ENCODE measurements around the gene VKORC1L1. TPM values are rescaled to one million over a fixed set of nuclear protein-coding genes. Genes with fewer than 3 reads are reported as not detected.

VKORC1L1 gene
- total and polyA plus RNA-seq, 10 of the 15 experiments (the other 5 are each of a cell fraction or from before 2014, with no cell fraction given), result 3.3 to 18.8 (median 12.5) TPM

DNA sequence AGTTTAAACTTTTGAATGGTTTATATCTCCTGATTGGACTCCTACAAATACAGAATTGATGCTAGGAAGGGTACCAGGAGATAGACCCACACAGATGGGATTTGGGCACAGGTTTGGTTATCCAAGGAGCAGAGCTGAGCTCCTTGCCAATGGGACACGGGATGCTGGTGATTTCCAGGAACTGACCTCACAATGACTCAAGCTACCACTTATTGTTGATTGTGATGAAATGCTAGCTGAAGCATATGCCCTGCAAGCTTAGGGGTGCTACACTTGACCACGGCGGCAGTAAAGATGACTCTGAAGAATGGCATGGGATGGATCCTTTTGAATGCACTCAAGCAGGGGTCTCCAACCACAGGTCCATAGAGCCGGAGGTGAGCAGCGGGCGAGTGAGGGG, 45.5 kb upstream of the VKORC1L1 start (continued):
- TF ChIP-seq CUX1 (IDR thresholded peaks at IDR 0.05; ENCODE audit: insufficient replicate concordance, low read depth, low read length), result no peak
- no peak for TF ChIP-seq ETV6 (conservative IDR thresholded peaks at IDR 0.05 in 1 of 2, IDR thresholded peaks at IDR 0.05 in 1 of 2; ENCODE audit: borderline replicate concordance in 1 of 2, low read depth in 1 of 2)
- no peak for TF ChIP-seq WRNIP1 (IDR thresholded peaks at IDR 0.05; ENCODE audit: borderline replicate concordance, low read depth, low read length)
- no peak for TF ChIP-seq POU2F2 (IDR thresholded peaks at IDR 0.05; ENCODE audit: borderline replicate concordance, low read depth, low read length)
- TF ChIP-seq ATF3 (IDR thresholded peaks at IDR 0.05; ENCODE audit: borderline replicate concordance, extremely low read depth, low read depth, low read length), result no peak
- TF ChIP-seq RAD51 (IDR thresholded peaks at IDR 0.05), result no peak
- no peak for TF ChIP-seq JUNB (IDR thresholded peaks at IDR 0.05)
- no peak for TF ChIP-seq ATF2 (IDR thresholded peaks at IDR 0.05; ENCODE audit: low read length)
- TF ChIP-seq DPF2 (IDR thresholded peaks at IDR 0.05), result no peak
